Measurements from ENCODE around the gene WDPCP.
"Not testable (repeated sequence)": the region's sequence is repeated elsewhere in the genome, so short reads cannot be mapped to it uniquely, and the experiment has no call there.

The WDPCP gene

GRCh38 chr2:63572001-63572400, 16.3 kb downstream of the WDPCP start:
- H3K4me3 ChIP-seq (ENCODE audit: low read length in 2 of 2), result no peak overlapping the region
- no peaks in the 10 kb centered on the region for H3K27me3 ChIP-seq (ENCODE audit: control insufficient read depth in 1 of 2, insufficient read depth in 2 of 2, low read length in 2 of 2)
- H3K9ac ChIP-seq (ENCODE audit: low read length in 2 of 2), result no peak overlapping the region
- H3K27ac ChIP-seq (ENCODE audit: low read length), result no peak overlapping the region
- no peaks in the 10 kb centered on the region for H3K9me3 ChIP-seq (ENCODE audit: control insufficient read depth in 2 of 2, low read length in 2 of 2)
- H3K4me1 ChIP-seq (ENCODE audit: control insufficient read depth, insufficient read depth, low read length), result no peaks in the 10 kb centered on the region
- H3K36me3 ChIP-seq (ENCODE audit: control insufficient read depth in 2 of 2, insufficient read depth in 2 of 2, low read length in 2 of 2), result no peaks in the 10 kb centered on the region

DNA sequence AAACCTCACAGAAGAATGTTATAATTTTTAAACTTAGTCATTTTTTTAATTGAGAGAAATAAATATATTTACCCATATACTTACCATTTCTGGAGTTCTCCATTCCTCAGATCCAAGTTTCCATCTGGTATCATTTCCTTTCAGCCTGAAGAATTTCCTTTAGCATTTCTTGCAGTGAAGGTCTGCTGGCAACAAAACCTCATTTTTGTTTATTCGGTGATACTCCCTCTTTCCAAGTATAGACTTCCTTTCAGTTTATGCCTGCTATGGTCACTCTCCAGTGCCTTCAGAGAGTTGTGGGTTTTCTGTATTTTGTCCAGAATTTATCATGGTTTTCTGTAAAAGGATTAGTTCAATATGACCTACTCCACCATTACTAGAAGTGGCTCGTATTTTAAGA, 17.0 kb downstream of the WDPCP start:
- Histone ChIP-seq H3K27me3 (ENCODE audit: control insufficient read depth in 1 of 2, insufficient read depth in 2 of 2, low read length in 2 of 2) (no peaks in the 10 kb centered on the region), H3K4me1 (ENCODE audit: control insufficient read depth, insufficient read depth, low read length) (no peaks in the 10 kb centered on the region), H3K27ac (ENCODE audit: low read length) (no peak overlapping the region), H3K9ac (ENCODE audit: low read length in 2 of 2) (no peak overlapping the region), H3K9me3 (ENCODE audit: control insufficient read depth in 2 of 2, low read length in 2 of 2) (no peaks in the 10 kb centered on the region), H3K36me3 (ENCODE audit: control insufficient read depth in 2 of 2, insufficient read depth in 2 of 2, low read length in 2 of 2) (no peaks in the 10 kb centered on the region), H3K4me3 (ENCODE audit: low read length in 2 of 2) (no peak overlapping the region)

GRCh38 chr2:63569740-63570139, 18.5 kb downstream of the WDPCP start:
- H3K36me3 ChIP-seq (ENCODE audit: control insufficient read depth in 2 of 2, insufficient read depth in 2 of 2, low read length in 2 of 2), result no peaks in the 10 kb centered on the region
- H3K4me1 ChIP-seq (ENCODE audit: control insufficient read depth, insufficient read depth, low read length), result no peaks in the 10 kb centered on the region
- no peaks in the 10 kb centered on the region for H3K27me3 ChIP-seq (ENCODE audit: control insufficient read depth in 1 of 2, insufficient read depth in 2 of 2, low read length in 2 of 2)
- no peaks in the 10 kb centered on the region for H3K9me3 ChIP-seq (ENCODE audit: control insufficient read depth in 2 of 2, low read length in 2 of 2)
- H3K27ac ChIP-seq (ENCODE audit: low read length), result no peak overlapping the region
- H3K9ac ChIP-seq (ENCODE audit: low read length in 2 of 2), result no peak overlapping the region
- H3K4me3 ChIP-seq (ENCODE audit: low read length in 2 of 2), result no peak overlapping the region

GRCh38 chr2:63562751-63563150, 25.5 kb downstream of the WDPCP start:
- Histone ChIP-seq H3K36me3 (ENCODE audit: control insufficient read depth in 2 of 2, insufficient read depth in 2 of 2, low read length in 2 of 2) (no peaks in the 10 kb centered on the region), H3K27me3 (ENCODE audit: control insufficient read depth in 1 of 2, insufficient read depth in 2 of 2, low read length in 2 of 2) (no peaks in the 10 kb centered on the region), H3K4me3 (ENCODE audit: low read length in 2 of 2) (no peak overlapping the region), H3K9ac (ENCODE audit: low read length in 2 of 2) (no peak overlapping the region), H3K4me1 (ENCODE audit: control insufficient read depth, insufficient read depth, low read length) (no peaks in the 10 kb centered on the region), H3K9me3 (ENCODE audit: control insufficient read depth in 2 of 2, low read length in 2 of 2) (no peaks in the 10 kb centered on the region), H3K27ac (ENCODE audit: low read length) (no peak overlapping the region)

- not testable (repeated sequence) for H3K9ac ChIP-seq (ENCODE audit: low read length in 2 of 2); H3K36me3 ChIP-seq (ENCODE audit: control insufficient read depth in 2 of 2, insufficient read depth in 2 of 2, low read length in 2 of 2); H3K9me3 ChIP-seq (ENCODE audit: control insufficient read depth in 2 of 2, low read length in 2 of 2); H3K27me3 ChIP-seq (ENCODE audit: control insufficient read depth in 1 of 2, insufficient read depth in 2 of 2, low read length in 2 of 2); H3K27ac ChIP-seq (ENCODE audit: low read length); H3K4me3 ChIP-seq (ENCODE audit: low read length in 2 of 2); H3K4me1 ChIP-seq (ENCODE audit: control insufficient read depth, insufficient read depth, low read length)
Observed at GRCh38 chr2:63558922-63559321, 29.4 kb downstream of the WDPCP start.

- not testable (repeated sequence) for H3K27ac ChIP-seq (ENCODE audit: low read length); H3K4me3 ChIP-seq (ENCODE audit: low read length in 2 of 2); H3K4me1 ChIP-seq (ENCODE audit: control insufficient read depth, insufficient read depth, low read length); H3K9me3 ChIP-seq (ENCODE audit: control insufficient read depth in 2 of 2, low read length in 2 of 2); H3K36me3 ChIP-seq (ENCODE audit: control insufficient read depth in 2 of 2, insufficient read depth in 2 of 2, low read length in 2 of 2); H3K9ac ChIP-seq (ENCODE audit: low read length in 2 of 2); H3K27me3 ChIP-seq (ENCODE audit: control insufficient read depth in 1 of 2, insufficient read depth in 2 of 2, low read length in 2 of 2)
Observed at GRCh38 chr2:63557819-63558218, 30.5 kb downstream of the WDPCP start.

DNA sequence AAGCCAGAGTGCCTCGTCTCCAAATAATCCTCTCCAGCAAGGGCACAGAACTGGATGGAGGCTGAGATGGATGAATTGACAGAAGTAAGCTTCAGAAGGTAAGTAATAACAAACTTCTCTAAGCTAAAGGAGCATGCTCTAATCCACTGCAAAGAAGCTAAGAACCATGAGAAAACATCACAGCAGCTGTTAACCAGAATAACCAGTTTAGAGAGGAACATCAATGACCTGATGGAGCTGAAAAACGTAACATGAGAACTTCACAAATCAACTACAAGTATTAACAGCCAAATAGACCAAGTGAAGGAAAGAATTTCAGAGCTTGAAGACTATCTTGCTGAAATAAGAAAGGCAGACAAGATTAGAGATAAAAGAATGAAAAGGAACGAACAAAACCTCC, 32.3 kb downstream of the WDPCP start:
- Histone ChIP-seq H3K27ac (ENCODE audit: low read length) (no peak overlapping the region), H3K4me1 (ENCODE audit: control insufficient read depth, insufficient read depth, low read length) (no peaks in the 10 kb centered on the region), H3K4me3 (ENCODE audit: low read length in 2 of 2) (no peak overlapping the region), H3K9me3 (ENCODE audit: control insufficient read depth in 2 of 2, low read length in 2 of 2) (no peaks in the 10 kb centered on the region), H3K36me3 (ENCODE audit: control insufficient read depth in 2 of 2, insufficient read depth in 2 of 2, low read length in 2 of 2) (no peaks in the 10 kb centered on the region), H3K27me3 (ENCODE audit: control insufficient read depth in 1 of 2, insufficient read depth in 2 of 2, low read length in 2 of 2) (no peaks in the 10 kb centered on the region), H3K9ac (ENCODE audit: low read length in 2 of 2) (no peak overlapping the region)

GRCh38 chr2:63555299-63555698, 33.0 kb downstream of the WDPCP start:
- Histone ChIP-seq H3K27me3 (ENCODE audit: control insufficient read depth in 1 of 2, insufficient read depth in 2 of 2, low read length in 2 of 2) (no peaks in the 10 kb centered on the region), H3K27ac (ENCODE audit: low read length) (no peak overlapping the region), H3K36me3 (ENCODE audit: control insufficient read depth in 2 of 2, insufficient read depth in 2 of 2, low read length in 2 of 2) (no peaks in the 10 kb centered on the region), H3K4me1 (ENCODE audit: control insufficient read depth, insufficient read depth, low read length) (no peaks in the 10 kb centered on the region), H3K4me3 (ENCODE audit: low read length in 2 of 2) (no peak overlapping the region), H3K9ac (ENCODE audit: low read length in 2 of 2) (no peak overlapping the region), H3K9me3 (ENCODE audit: control insufficient read depth in 2 of 2, low read length in 2 of 2) (no peaks in the 10 kb centered on the region)

GRCh38 chr2:63553049-63553448, 35.2 kb downstream of the WDPCP start:
- Histone ChIP-seq H3K36me3 (ENCODE audit: control insufficient read depth in 2 of 2, insufficient read depth in 2 of 2, low read length in 2 of 2) (no peaks in the 10 kb centered on the region), H3K27me3 (ENCODE audit: control insufficient read depth in 1 of 2, insufficient read depth in 2 of 2, low read length in 2 of 2) (no peaks in the 10 kb centered on the region), H3K27ac (ENCODE audit: low read length) (no peak overlapping the region), H3K9ac (ENCODE audit: low read length in 2 of 2) (no peak overlapping the region), H3K4me1 (ENCODE audit: control insufficient read depth, insufficient read depth, low read length) (no peaks in the 10 kb centered on the region), H3K4me3 (ENCODE audit: low read length in 2 of 2) (no peak overlapping the region), H3K9me3 (ENCODE audit: control insufficient read depth in 2 of 2, low read length in 2 of 2) (no peaks in the 10 kb centered on the region)

GRCh38 chr2:63545023-63545422, 43.3 kb downstream of the WDPCP start:
- H3K9me3 ChIP-seq (ENCODE audit: control insufficient read depth in 2 of 2, low read length in 2 of 2), result no peaks in the 10 kb centered on the region
- no peak overlapping the region for H3K4me3 ChIP-seq (ENCODE audit: low read length in 2 of 2)
- H3K36me3 ChIP-seq (ENCODE audit: control insufficient read depth in 2 of 2, insufficient read depth in 2 of 2, low read length in 2 of 2), result no peaks in the 10 kb centered on the region
- no peak overlapping the region for H3K9ac ChIP-seq (ENCODE audit: low read length in 2 of 2)
- H3K27me3 ChIP-seq (ENCODE audit: control insufficient read depth in 1 of 2, insufficient read depth in 2 of 2, low read length in 2 of 2), result no peaks in the 10 kb centered on the region
- no peak overlapping the region for H3K27ac ChIP-seq (ENCODE audit: low read length)
- no peaks in the 10 kb centered on the region for H3K4me1 ChIP-seq (ENCODE audit: control insufficient read depth, insufficient read depth, low read length)

DNA sequence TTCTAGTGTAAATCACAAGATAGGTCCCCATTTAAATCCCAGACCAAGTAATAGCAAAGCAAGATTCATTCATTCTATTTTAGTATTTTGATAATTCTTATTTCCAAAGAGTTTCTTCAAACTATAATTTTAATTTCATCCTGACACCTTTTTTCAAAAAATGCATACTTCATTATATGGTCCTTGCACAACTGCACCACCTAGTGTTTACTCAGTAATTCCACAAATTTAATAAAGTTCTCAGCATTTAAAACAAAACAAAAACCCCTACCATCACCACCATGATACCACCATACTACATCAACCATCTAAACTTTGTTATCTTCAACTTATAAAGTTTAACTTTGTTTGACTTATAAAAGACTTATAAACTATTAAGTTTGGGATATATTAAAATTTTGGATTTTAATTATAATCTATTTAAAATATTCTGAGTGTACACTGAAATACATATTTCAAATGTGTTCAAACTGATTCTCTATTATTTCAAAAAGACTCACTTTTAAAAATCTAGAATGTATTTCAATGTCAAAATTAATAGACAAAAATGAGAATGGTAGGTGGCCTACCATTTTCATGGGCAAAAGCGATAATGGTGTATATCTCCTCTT, 44.2 kb downstream of the WDPCP start:
- no peaks in the 10 kb centered on the region for H3K36me3 ChIP-seq (ENCODE audit: control insufficient read depth in 2 of 2, insufficient read depth in 2 of 2, low read length in 2 of 2)
- H3K4me3 ChIP-seq (ENCODE audit: low read length in 2 of 2), result no peak overlapping the region
- H3K4me1 ChIP-seq (ENCODE audit: control insufficient read depth, insufficient read depth, low read length), result no peaks in the 10 kb centered on the region
- no peaks in the 10 kb centered on the region for H3K9me3 ChIP-seq (ENCODE audit: control insufficient read depth in 2 of 2, low read length in 2 of 2)
- no peak overlapping the region for H3K9ac ChIP-seq (ENCODE audit: low read length in 2 of 2)
- no peak overlapping the region for H3K27ac ChIP-seq (ENCODE audit: low read length)
- H3K27me3 ChIP-seq (ENCODE audit: control insufficient read depth in 1 of 2, insufficient read depth in 2 of 2, low read length in 2 of 2), result no peaks in the 10 kb centered on the region
